H9 (cell line): ENCODE measurements around the gene ZFYVE19. TPM values are rescaled to one million over a fixed set of nuclear protein-coding genes. Genes with fewer than 3 reads are reported as not detected.

Experiments used
- DNase-seq: peaks from one replicate; pipeline ENCODE4 v3.0.0-alpha.2; 2017
- H2AFZ ChIP-seq: one replicate; pipeline ENCODE4 v1.6.1; 2013; ENCODE audit warnings: mild to moderate bottlenecking, low read length, control low read depth, moderate library complexity
- H2AK5ac ChIP-seq: 2 replicates; pipeline ENCODE4 v1.6.1; 2013; ENCODE audit warnings: low read length, control low read depth, mixed read lengths; ENCODE audit not compliant: insufficient read length
- H2BK120ac ChIP-seq: one replicate; pipeline ENCODE4 v1.6.1; 2013; ENCODE audit warnings: low read depth, mild to moderate bottlenecking, low read length, control low read depth, inconsistent platforms; ENCODE audit not compliant: poor library complexity, severe bottlenecking
- H2BK12ac ChIP-seq: 2 replicates; pipeline ENCODE4 v1.6.1; 2013; ENCODE audit warnings: low read length, control low read depth, mixed read lengths, low read depth; ENCODE audit not compliant: insufficient read length
- H2BK15ac ChIP-seq: 2 replicates; pipeline ENCODE4 v1.6.1; 2013; ENCODE audit warnings: low read depth, low read length, control low read depth
- H2BK20ac ChIP-seq: one replicate; pipeline ENCODE4 v1.6.1; 2013; ENCODE audit warnings: low read depth, mild to moderate bottlenecking, low read length, control low read depth, inconsistent platforms; ENCODE audit not compliant: poor library complexity, severe bottlenecking
- H2BK5ac ChIP-seq: 2 replicates; pipeline ENCODE4 v1.6.1; 2013; ENCODE audit warnings: low read length, control low read depth, mixed read lengths; ENCODE audit not compliant: insufficient read length
- H3K14ac ChIP-seq: 2 replicates; pipeline ENCODE4 v1.6.1; 2013; ENCODE audit warnings: low read length, control low read depth; ENCODE audit not compliant: insufficient read depth
- H3K18ac ChIP-seq: 2 replicates; pipeline ENCODE4 v1.6.1; 2013; ENCODE audit warnings: low read depth, mild to moderate bottlenecking, mixed read lengths, low read length, control low read depth; ENCODE audit not compliant: insufficient read length
- H3K23ac ChIP-seq: 2 replicates; pipeline ENCODE4 v1.6.1; 2013; ENCODE audit warnings: low read length, control low read depth, mixed read lengths, low read depth; ENCODE audit not compliant: insufficient read length
- H3K23me2 ChIP-seq: 2 replicates; pipeline ENCODE4 v1.6.1; 2013; ENCODE audit warnings: low read depth, mild to moderate bottlenecking, mixed read lengths, low read length, control low read depth; ENCODE audit not compliant: insufficient read length, poor library complexity, severe bottlenecking
- H3K27ac ChIP-seq: 2 replicates; pipeline ENCODE4 v1.5.1; 2013; ENCODE audit warnings: low read length, control low read depth, mixed read lengths, low read depth; ENCODE audit not compliant: insufficient read length
- H3K27me3 ChIP-seq: 2 replicates; pipeline ENCODE4 v1.6.1; 2013; ENCODE audit warnings: low read length, control low read depth, inconsistent platforms; ENCODE audit not compliant: insufficient read depth
- H3K4ac ChIP-seq: 2 replicates; pipeline ENCODE4 v1.6.1; 2013; ENCODE audit warnings: low read depth, mild to moderate bottlenecking, control low read depth, inconsistent platforms, low read length, moderate library complexity
- H3K4me1 ChIP-seq: 2 replicates; pipeline ENCODE4 v1.6.1; 2013; ENCODE audit warnings: low read length, control low read depth, inconsistent platforms; ENCODE audit not compliant: insufficient read depth
- H3K4me2 ChIP-seq: 2 replicates; pipeline ENCODE4 v1.6.1; 2013; ENCODE audit warnings: low read length, control low read depth, mixed read lengths; ENCODE audit not compliant: insufficient read length, insufficient read depth
- H3K56ac ChIP-seq: 2 replicates; pipeline ENCODE4 v1.6.1; 2013; ENCODE audit warnings: low read depth, mild to moderate bottlenecking, mixed read lengths, low read length, control low read depth; ENCODE audit not compliant: insufficient read length
- H3K79me1 ChIP-seq: 2 replicates; pipeline ENCODE4 v1.6.1; 2013; ENCODE audit warnings: low read depth, mild to moderate bottlenecking, moderate library complexity, low read length, control low read depth, inconsistent platforms; ENCODE audit not compliant: insufficient read depth, poor library complexity, severe bottlenecking
- H3K79me2 ChIP-seq: 2 replicates; pipeline ENCODE4 v1.6.1; 2013; ENCODE audit warnings: low read length, control low read depth, inconsistent platforms; ENCODE audit not compliant: insufficient read depth
- H3K9ac ChIP-seq: 2 replicates; pipeline ENCODE4 v1.6.1; 2013; ENCODE audit warnings: low read length, control low read depth, mixed read lengths; ENCODE audit not compliant: insufficient read length; ENCODE audit errors: extremely low read depth
- H3K9me3 ChIP-seq: one replicate; pipeline ENCODE4 v1.6.1; 2013; ENCODE audit warnings: low read depth, low read length, inconsistent platforms; ENCODE audit not compliant: control insufficient read depth
- H3T11ph ChIP-seq: one replicate; pipeline ENCODE4 v1.6.1; 2013; ENCODE audit warnings: mild to moderate bottlenecking, low read length, control low read depth, inconsistent platforms
- H4K20me1 ChIP-seq: one replicate; pipeline ENCODE4 v1.6.1; 2013; ENCODE audit not compliant: control insufficient read depth, insufficient read length, insufficient read depth
- H4K5ac ChIP-seq: 2 replicates; pipeline ENCODE4 v1.6.1; 2013; ENCODE audit warnings: low read depth, mild to moderate bottlenecking, mixed read lengths, low read length, control low read depth; ENCODE audit not compliant: insufficient read length
- H4K8ac ChIP-seq: replicated peaks from 2 replicates; pipeline ENCODE4 v1.6.1; 2013; ENCODE audit warnings: low read length, control low read depth, mixed read lengths, low read depth; ENCODE audit not compliant: insufficient read length
- H4K91ac ChIP-seq: 2 replicates; pipeline ENCODE4 v1.6.1; 2013; ENCODE audit warnings: low read depth, mild to moderate bottlenecking, moderate library complexity, mixed read lengths, low read length, control low read depth; ENCODE audit not compliant: insufficient read length
- H3K27ac Mint-ChIP-seq, 3 experiments: 2 replicates in 2 of 3; 3 replicates in 1 of 3; pipeline ENCODE4 v1.8.0; 2020 to 2021; ENCODE audit warnings: mixed read lengths in 3 of 3, mild to moderate bottlenecking in 1 of 3, moderate library complexity in 1 of 3
- H3K27me3 Mint-ChIP-seq: 2 replicates; pipeline ENCODE4 v1.8.0; 2021; ENCODE audit warnings: low read depth, mild to moderate bottlenecking, moderate library complexity, mixed read lengths
- H3K36me3 Mint-ChIP-seq, 3 experiments: 2 replicates in 2 of 3; 3 replicates in 1 of 3; pipeline ENCODE4 v1.8.0; 2020 to 2021; ENCODE audit warnings: low read depth in 3 of 3, mixed read lengths in 3 of 3; ENCODE audit not compliant: insufficient read depth in 1 of 3
- H3K4me1 Mint-ChIP-seq, 2 experiments: 2 replicates each; pipeline ENCODE4 v1.8.0; 2020; ENCODE audit warnings: mixed read lengths in 2 of 2
- H3K4me3 Mint-ChIP-seq, 2 experiments: 2 replicates in 1 of 2; 3 replicates in 1 of 2; pipeline ENCODE4 v1.8.0; 2020 to 2021; ENCODE audit warnings: mild to moderate bottlenecking in 2 of 2, mixed read lengths in 2 of 2, moderate library complexity in 1 of 2
- H3K9me3 Mint-ChIP-seq, 2 experiments: 2 replicates in 1 of 2; 3 replicates in 1 of 2; pipeline ENCODE4 v1.8.0; 2020; ENCODE audit warnings: mild to moderate bottlenecking in 2 of 2, mixed read lengths in 2 of 2, moderate library complexity in 1 of 2
- WGBS: extraction: QIAGEN DNeasy Blood & Tissue Kit; methylation state at CpG from one replicate; pipeline ENCODE4 v1.1.7; 2013; ENCODE audit warnings: missing lambda C conversion rate, low lambda C conversion rate, mixed read lengths; ENCODE audit not compliant: insufficient read length; ENCODE audit errors: extremely low coverage; 5-methylcytosine and 5-hydroxymethylcytosine counted together
- total RNA-seq: library from RNA; stranded (reverse); gene quantifications from 2 replicates; pipeline ENCODE4 v1.2.1, GENCODE V29; 2021
- TF ChIP-seq, protein P1 (sequence below): fragments of 200-600 bp; sonication (generic); conservative IDR thresholded peaks from 3 replicates; pipeline ENCODE4 v1.8.0; 2021; ENCODE audit warnings: antibody characterized with exemption, mild to moderate bottlenecking

Gene ZFYVE19
- total RNA-seq, 1 experiment from 2014 or later, result 11.3 TPM

DNA sequence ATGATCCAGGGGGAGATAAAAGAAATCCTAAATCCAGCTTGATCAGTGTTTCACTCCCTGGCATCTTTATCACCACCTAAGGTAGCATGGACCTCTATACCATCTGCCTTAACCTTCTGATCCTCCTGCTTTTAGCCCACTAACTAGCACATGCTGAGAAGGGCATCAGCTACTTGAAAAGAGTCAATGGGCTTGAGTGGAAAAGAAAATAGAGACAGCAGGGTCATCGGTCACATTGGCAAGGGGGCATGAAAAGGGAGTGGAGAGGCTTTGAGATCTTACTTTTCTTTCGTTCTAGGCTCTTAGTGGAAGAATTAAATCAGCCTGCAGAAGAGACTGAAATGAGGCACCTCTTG is 239 bp upstream of the ZFYVE19 start:
- peaks cover 4% of the 10 kb centered on the region for H3K23me2 ChIP-seq
- WGBS, result no CpG with 5 or more reads among the region's 2 CpGs
- TF ChIP-seq, protein P1, sequence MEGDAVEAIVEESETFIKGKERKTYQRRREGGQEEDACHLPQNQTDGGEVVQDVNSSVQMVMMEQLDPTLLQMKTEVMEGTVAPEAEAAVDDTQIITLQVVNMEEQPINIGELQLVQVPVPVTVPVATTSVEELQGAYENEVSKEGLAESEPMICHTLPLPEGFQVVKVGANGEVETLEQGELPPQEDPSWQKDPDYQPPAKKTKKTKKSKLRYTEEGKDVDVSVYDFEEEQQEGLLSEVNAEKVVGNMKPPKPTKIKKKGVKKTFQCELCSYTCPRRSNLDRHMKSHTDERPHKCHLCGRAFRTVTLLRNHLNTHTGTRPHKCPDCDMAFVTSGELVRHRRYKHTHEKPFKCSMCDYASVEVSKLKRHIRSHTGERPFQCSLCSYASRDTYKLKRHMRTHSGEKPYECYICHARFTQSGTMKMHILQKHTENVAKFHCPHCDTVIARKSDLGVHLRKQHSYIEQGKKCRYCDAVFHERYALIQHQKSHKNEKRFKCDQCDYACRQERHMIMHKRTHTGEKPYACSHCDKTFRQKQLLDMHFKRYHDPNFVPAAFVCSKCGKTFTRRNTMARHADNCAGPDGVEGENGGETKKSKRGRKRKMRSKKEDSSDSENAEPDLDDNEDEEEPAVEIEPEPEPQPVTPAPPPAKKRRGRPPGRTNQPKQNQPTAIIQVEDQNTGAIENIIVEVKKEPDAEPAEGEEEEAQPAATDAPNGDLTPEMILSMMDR, result no peak
- H2AFZ ChIP-seq, result no peak overlapping the region
- H3K9ac ChIP-seq, result peak overlapping the region; percentile 48
- Mint-ChIP-seq H3K27ac (peak overlapping the region; percentile 1 to 42 (median 17); a peak in 2 of 7 replicates), H3K4me3 (peak overlapping the region; percentile 93 to 98), H3K36me3 (peaks cover 2 to 13% (median 4%) of the 10 kb centered on the region in 3 experiments; a peak in 5 of 7 replicates), H3K9me3 (no peaks in the 10 kb centered on the region), H3K4me1 (peaks cover 17 to 18% of the 10 kb centered on the region in 2 experiments), H3K27me3 (no peaks in the 10 kb centered on the region; the same call in 1 of the 2 replicates)
- H3K9me3 ChIP-seq, result no peaks in the 10 kb centered on the region
- H3K14ac ChIP-seq, result no peak overlapping the region
- no peak overlapping the region for H2BK120ac ChIP-seq
- H2AK5ac ChIP-seq, result no peak overlapping the region
- H3K4me1 ChIP-seq, result peaks cover 3% of the 10 kb centered on the region
- no peaks in the 10 kb centered on the region for H3K79me2 ChIP-seq
- no peak overlapping the region for H2BK5ac ChIP-seq
- no peaks in the 10 kb centered on the region for H3K79me1 ChIP-seq
- H3K27me3 ChIP-seq, result no peaks in the 10 kb centered on the region
- peak overlapping the region; percentile 97 for H3K4me2 ChIP-seq
- no peaks in the 10 kb centered on the region for H4K20me1 ChIP-seq
- H4K91ac ChIP-seq, result no peak overlapping the region
- no peak overlapping the region for H2BK20ac ChIP-seq
- H3K18ac ChIP-seq, result no peak overlapping the region
- no peak for DNase-seq
- H3K27ac ChIP-seq, result no peak overlapping the region
- H4K8ac ChIP-seq, result peak overlapping the region; percentile 63
- H3K4ac ChIP-seq, result no peak overlapping the region
- H2BK15ac ChIP-seq, result no peak overlapping the region
- no peak overlapping the region for H3K56ac ChIP-seq
- H3K23ac ChIP-seq, result no peak overlapping the region
- no peak overlapping the region for H2BK12ac ChIP-seq
- H4K5ac ChIP-seq, result no peak overlapping the region
- no peak overlapping the region for H3T11ph ChIP-seq
